ENCODE data around the gene IMPA2. TPM values are rescaled to one million over a fixed set of nuclear protein-coding genes. Genes with fewer than 3 reads are reported as not detected.

Gene IMPA2
- total and polyA plus RNA-seq, 2 of the 4 experiments (the other 2 are of a cell fraction): 5.4 to 5.5 TPM

GRCh38 chr18:12066910-12067511, 85.7 kb downstream of the IMPA2 start:
- no peak overlapping the region for H3K56ac ChIP-seq (ENCODE audit: extremely low read depth, insufficient read depth, low read length)
- no peak overlapping the region for H3K4me2 ChIP-seq (ENCODE audit: low read depth, low read length)
- no peak overlapping the region for H2AFZ ChIP-seq (replicated peaks; ENCODE audit: low read length, poor library complexity)
- H3K9me3 ChIP-seq (ENCODE audit: control insufficient read depth, insufficient read depth, low read length): no peaks in the 10 kb centered on the region
- ATAC-seq (ENCODE audit: low read depth): no peak
- no peak overlapping the region for H2BK15ac ChIP-seq (ENCODE audit: low read depth, low read length)
- peaks cover 3% of the 10 kb centered on the region; the same call in 1 of the 2 replicates for H3K9me1 ChIP-seq (ENCODE audit: insufficient read depth, low read length)
- TF ChIP-seq BHLHE40 (IDR thresholded peaks at IDR 0.05; ENCODE audit: low read depth, low read length) (no peak), POLR2A (IDR thresholded peaks at IDR 0.05; ENCODE audit: low read depth, low read length) (no peak), USF2 (IDR thresholded peaks at IDR 0.05; ENCODE audit: low read depth, low read length) (no peak), RCOR1 (IDR thresholded peaks at IDR 0.05; ENCODE audit: insufficient replicate concordance, low read length) (no peak), MAZ (IDR thresholded peaks at IDR 0.05; ENCODE audit: borderline replicate concordance, low read depth, low read length) (no peak), NFE2L2 (IDR thresholded peaks at IDR 0.05; ENCODE audit: low read depth, low read length) (no peak), SMC3 (IDR thresholded peaks at IDR 0.05; ENCODE audit: low read depth, low read length) (no peak), CEBPB (IDR thresholded peaks at IDR 0.05; ENCODE audit: low read depth, low read length) (no peak), MXI1 (IDR thresholded peaks at IDR 0.05; ENCODE audit: borderline replicate concordance, low read depth, low read length) (no peak), MAFK (IDR thresholded peaks at IDR 0.05; ENCODE audit: low read depth, low read length) (no peak)
- TF ChIP-seq, protein P1, sequence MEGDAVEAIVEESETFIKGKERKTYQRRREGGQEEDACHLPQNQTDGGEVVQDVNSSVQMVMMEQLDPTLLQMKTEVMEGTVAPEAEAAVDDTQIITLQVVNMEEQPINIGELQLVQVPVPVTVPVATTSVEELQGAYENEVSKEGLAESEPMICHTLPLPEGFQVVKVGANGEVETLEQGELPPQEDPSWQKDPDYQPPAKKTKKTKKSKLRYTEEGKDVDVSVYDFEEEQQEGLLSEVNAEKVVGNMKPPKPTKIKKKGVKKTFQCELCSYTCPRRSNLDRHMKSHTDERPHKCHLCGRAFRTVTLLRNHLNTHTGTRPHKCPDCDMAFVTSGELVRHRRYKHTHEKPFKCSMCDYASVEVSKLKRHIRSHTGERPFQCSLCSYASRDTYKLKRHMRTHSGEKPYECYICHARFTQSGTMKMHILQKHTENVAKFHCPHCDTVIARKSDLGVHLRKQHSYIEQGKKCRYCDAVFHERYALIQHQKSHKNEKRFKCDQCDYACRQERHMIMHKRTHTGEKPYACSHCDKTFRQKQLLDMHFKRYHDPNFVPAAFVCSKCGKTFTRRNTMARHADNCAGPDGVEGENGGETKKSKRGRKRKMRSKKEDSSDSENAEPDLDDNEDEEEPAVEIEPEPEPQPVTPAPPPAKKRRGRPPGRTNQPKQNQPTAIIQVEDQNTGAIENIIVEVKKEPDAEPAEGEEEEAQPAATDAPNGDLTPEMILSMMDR (conservative IDR thresholded peaks at IDR 0.05; ENCODE audit: low read depth, low read length): no peak
- intact Hi-C loops (cut with micrococcal nuclease) (no loop called here), dilution Hi-C loops (cut with HindIII; ENCODE audit: low sequenced_read_pairs, unreplicated experiment) (no loop called here), in situ Hi-C loops (cut with MboI; ENCODE audit: low sequenced_read_pairs) (no loop called here)
- H3K18ac ChIP-seq (ENCODE audit: low read depth, low read length): no peak overlapping the region
- H3K23ac ChIP-seq (ENCODE audit: low read depth, low read length): no peak overlapping the region
- no peaks in the 10 kb centered on the region for H4K20me1 ChIP-seq (ENCODE audit: insufficient read depth, low read length)
- no peak overlapping the region for H3K27ac ChIP-seq (ENCODE audit: insufficient read depth, low read length)
- H3K79me1 ChIP-seq (ENCODE audit: low read depth in 1 of 2, low read length in 2 of 2): no peaks in the 10 kb centered on the region
- no TSS peak for BruUV-seq (replicated peaks)
- no peak overlapping the region for H2AK9ac ChIP-seq (replicated peaks; ENCODE audit: low read depth, low read length, poor library complexity)
- H4K8ac ChIP-seq (ENCODE audit: low read depth in 2 of 2, low read length in 2 of 2): no peak overlapping the region
- ChIA-PET POLR2A (ENCODE audit: unreplicated experiment) (no interaction called here), CTCF (no interaction called here)
- no peak overlapping the region for H3K14ac ChIP-seq (replicated peaks; ENCODE audit: low read depth, low read length)
- H3K9ac ChIP-seq (ENCODE audit: low read depth, low read length): no peak overlapping the region
- no peak overlapping the region for H2BK5ac ChIP-seq (ENCODE audit: low read depth, low read length, poor library complexity, severe bottlenecking)
- no peak overlapping the region for H4K5ac ChIP-seq (ENCODE audit: low read depth, low read length)
- H3K27me3 ChIP-seq (ENCODE audit: control insufficient read depth, insufficient read depth, low read length): peaks cover 5% of the 10 kb centered on the region
- no peak overlapping the region for H3K4me3 ChIP-seq (ENCODE audit: insufficient read depth, low read depth, low read length)
- H3K4ac ChIP-seq (ENCODE audit: low read depth, low read length): no peak overlapping the region
- H4K91ac ChIP-seq (ENCODE audit: insufficient read depth, low read depth, low read length): no peak overlapping the region
- DNase-seq: no peak
- WGBS, 2 experiments (ENCODE audit: extremely low coverage in 2 of 2, insufficient read length in 1 of 2): 96% methylated on average over 27 of the region's 47 CpGs; no CpG with 5 or more reads in 1 of the 2 experiments
- H3K4me1 ChIP-seq (ENCODE audit: control insufficient read depth, insufficient read depth, low read length): no peaks in the 10 kb centered on the region
- no peaks in the 10 kb centered on the region for H3K36me3 ChIP-seq (ENCODE audit: control insufficient read depth, insufficient read depth, low read length)
- no peak overlapping the region for H2BK120ac ChIP-seq (ENCODE audit: low read depth, low read length)
- no peak overlapping the region for H2BK20ac ChIP-seq (ENCODE audit: low read depth, low read length)
- no peak overlapping the region for H2AK5ac ChIP-seq (ENCODE audit: low read depth, low read length)
